ENCODE measurements around the gene LCT.

GRCh38 chr2:135850892-135851668, 14.1 kb upstream of the LCT start:
- TF ChIP-seq CTCF (IDR thresholded peaks at IDR 0.05) (no peak), POLR2A (IDR thresholded peaks at IDR 0.05) (no peak)
